NB4 (cell line): ENCODE measurements around the gene AP3S2.
"Not testable (repeated sequence)": the region's sequence is repeated elsewhere in the genome, so short reads cannot be mapped to it uniquely, and the experiment has no call there.

Experiments
- POLR2A ChIP-seq: IDR thresholded peaks from 2 replicates; pipeline ENCODE4 v1.6.1; 2011; ENCODE audit warnings: mild to moderate bottlenecking; ENCODE audit not compliant: insufficient read length; ENCODE audit errors: extremely low read depth
- TF ChIP-seq, protein P1 (sequence below): IDR thresholded peaks from one replicate; pipeline ENCODE4 v1.5.1; 2012; ENCODE audit warnings: low read depth, low read length
- TF ChIP-seq, protein P2 (sequence below): IDR thresholded peaks from 2 replicates; pipeline ENCODE4 v1.6.1; 2011; ENCODE audit warnings: low read depth, low read length

DNA sequence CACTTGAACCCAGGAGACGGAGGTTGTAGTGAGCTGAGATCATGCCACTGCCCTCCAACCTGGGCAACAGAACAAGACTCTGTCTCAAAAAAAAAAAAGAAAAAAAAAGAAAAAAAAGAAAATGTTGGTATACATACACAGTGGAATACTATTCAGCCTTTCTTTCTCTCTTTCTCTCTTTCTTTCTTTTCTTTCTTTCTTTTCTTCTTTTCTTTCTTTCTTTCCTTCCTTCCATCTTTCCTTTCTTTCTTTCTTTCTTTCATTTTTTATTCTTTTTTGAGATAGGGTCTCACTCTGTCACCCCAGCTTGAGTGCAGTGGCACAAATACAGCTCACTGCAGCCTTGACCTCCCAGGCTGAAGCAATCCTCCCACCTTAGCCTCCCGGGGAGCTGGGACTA is 45.6 kb upstream of the AP3S2 start:
- TF ChIP-seq POLR2A, result not testable (repeated sequence)
- TF ChIP-seq, protein P1, sequence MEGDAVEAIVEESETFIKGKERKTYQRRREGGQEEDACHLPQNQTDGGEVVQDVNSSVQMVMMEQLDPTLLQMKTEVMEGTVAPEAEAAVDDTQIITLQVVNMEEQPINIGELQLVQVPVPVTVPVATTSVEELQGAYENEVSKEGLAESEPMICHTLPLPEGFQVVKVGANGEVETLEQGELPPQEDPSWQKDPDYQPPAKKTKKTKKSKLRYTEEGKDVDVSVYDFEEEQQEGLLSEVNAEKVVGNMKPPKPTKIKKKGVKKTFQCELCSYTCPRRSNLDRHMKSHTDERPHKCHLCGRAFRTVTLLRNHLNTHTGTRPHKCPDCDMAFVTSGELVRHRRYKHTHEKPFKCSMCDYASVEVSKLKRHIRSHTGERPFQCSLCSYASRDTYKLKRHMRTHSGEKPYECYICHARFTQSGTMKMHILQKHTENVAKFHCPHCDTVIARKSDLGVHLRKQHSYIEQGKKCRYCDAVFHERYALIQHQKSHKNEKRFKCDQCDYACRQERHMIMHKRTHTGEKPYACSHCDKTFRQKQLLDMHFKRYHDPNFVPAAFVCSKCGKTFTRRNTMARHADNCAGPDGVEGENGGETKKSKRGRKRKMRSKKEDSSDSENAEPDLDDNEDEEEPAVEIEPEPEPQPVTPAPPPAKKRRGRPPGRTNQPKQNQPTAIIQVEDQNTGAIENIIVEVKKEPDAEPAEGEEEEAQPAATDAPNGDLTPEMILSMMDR, result not testable (repeated sequence)
- TF ChIP-seq, protein P2, sequence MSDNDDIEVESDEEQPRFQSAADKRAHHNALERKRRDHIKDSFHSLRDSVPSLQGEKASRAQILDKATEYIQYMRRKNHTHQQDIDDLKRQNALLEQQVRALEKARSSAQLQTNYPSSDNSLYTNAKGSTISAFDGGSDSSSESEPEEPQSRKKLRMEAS, result not testable (repeated sequence)
